Umbilical cord (tissue), 2 donors: Measurements from ENCODE around the gene C10orf143. TPM values are rescaled to one million over a fixed set of nuclear protein-coding genes. Genes with fewer than 3 reads are reported as not detected.

Experiments used
- DNase-seq: peaks from one replicate; pipeline ENCODE4 v3.0.0-alpha.2; 2015; ENCODE audit warnings: low spot score
- total RNA-seq: library from RNA; depleted of rRNA; stranded (reverse); fragments of >200 nt; gene quantifications from one replicate; pipeline ENCODE4 v1.2.3, GENCODE V29; 2014; ENCODE audit warnings: low replicate concordance; ENCODE audit not compliant: insufficient read depth

The C10orf143 gene
- total RNA-seq, 1 donor from 2014 or later: 6.5 TPM

- DNase-seq: no peak
Observed at GRCh38 chr10:130016095-130016494, 94.5 kb downstream of the C10orf143 start.

- no peak for DNase-seq
Observed at GRCh38 chr10:130015075-130015695, 95.4 kb downstream of the C10orf143 start.

GRCh38 chr10:130014263-130015074, 96.2 kb downstream of the C10orf143 start:
- DNase-seq: no peak

Other genes with a start within 250 kb of the C10orf143 start
- 3.6 TPM for gene EBF3, start 146.6 kb downstream of the C10orf143 start, total RNA-seq
- 62.4 TPM for gene GLRX3, start 25.6 kb upstream of the C10orf143 start, total RNA-seq